ENCODE measurements around the gene STOX2.

DNA sequence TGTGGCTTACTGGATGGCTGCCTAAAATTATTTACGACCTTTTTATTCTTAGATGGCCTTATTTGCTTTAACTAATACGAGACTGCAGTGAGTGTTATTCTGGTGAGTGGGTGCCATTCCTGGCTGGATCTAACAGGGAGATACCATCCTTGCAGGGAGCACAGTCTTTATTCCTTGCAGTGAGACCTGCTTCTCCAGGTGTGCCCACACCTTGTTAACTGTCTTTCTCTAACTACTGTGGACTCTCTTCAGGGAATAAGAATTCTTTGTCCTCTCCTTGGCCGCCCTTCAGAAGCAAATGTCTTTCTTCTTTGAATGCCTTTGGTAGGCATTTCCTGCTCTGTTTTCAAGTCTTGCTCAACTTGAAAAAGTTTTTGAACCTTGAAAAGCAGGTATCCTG is 34.1 kb upstream of the STOX2 start:
- TF ChIP-seq, protein P1, sequence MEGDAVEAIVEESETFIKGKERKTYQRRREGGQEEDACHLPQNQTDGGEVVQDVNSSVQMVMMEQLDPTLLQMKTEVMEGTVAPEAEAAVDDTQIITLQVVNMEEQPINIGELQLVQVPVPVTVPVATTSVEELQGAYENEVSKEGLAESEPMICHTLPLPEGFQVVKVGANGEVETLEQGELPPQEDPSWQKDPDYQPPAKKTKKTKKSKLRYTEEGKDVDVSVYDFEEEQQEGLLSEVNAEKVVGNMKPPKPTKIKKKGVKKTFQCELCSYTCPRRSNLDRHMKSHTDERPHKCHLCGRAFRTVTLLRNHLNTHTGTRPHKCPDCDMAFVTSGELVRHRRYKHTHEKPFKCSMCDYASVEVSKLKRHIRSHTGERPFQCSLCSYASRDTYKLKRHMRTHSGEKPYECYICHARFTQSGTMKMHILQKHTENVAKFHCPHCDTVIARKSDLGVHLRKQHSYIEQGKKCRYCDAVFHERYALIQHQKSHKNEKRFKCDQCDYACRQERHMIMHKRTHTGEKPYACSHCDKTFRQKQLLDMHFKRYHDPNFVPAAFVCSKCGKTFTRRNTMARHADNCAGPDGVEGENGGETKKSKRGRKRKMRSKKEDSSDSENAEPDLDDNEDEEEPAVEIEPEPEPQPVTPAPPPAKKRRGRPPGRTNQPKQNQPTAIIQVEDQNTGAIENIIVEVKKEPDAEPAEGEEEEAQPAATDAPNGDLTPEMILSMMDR (IDR thresholded peaks at IDR 0.05; ENCODE audit: insufficient read depth, low read depth, low read length) = no peak
- no peak for TF ChIP-seq EZH2 (IDR thresholded peaks at IDR 0.05; ENCODE audit: insufficient read depth, low read length)
